GM10266 (cell line): ENCODE measurements around the gene GP2.

ENCODE experiments used
- DNase-seq: peaks from one replicate; pipeline ENCODE4 v3.0.0; 2012; ENCODE audit errors: extremely low spot score
- TF ChIP-seq, protein P1 (sequence below): IDR thresholded peaks from 2 replicates; pipeline ENCODE4 v1.5.1; 2012; ENCODE audit warnings: mild to moderate bottlenecking, low read depth; ENCODE audit not compliant: control insufficient read depth, insufficient read depth; ENCODE audit errors: missing control alignments

The GP2 gene

DNA sequence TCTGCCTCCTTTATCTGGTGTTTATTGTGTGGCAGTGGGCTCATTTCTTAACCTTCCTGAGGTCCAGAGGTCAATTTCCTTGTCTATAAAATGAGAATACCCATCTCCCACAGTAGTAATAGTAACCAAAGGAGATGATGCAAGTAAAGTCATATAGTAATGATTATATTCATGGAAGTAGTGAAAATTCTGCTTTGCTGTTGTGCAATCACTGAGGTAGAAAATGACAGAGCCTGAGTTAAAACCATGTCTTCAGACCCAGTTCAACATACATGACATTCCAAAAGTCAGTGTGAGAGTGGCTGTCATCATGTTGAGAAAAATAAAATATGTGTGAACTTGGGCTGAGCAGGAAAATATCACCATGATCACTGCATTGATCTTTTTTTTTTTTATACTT, 26.1 kb upstream of the GP2 start:
- TF ChIP-seq, protein P1, sequence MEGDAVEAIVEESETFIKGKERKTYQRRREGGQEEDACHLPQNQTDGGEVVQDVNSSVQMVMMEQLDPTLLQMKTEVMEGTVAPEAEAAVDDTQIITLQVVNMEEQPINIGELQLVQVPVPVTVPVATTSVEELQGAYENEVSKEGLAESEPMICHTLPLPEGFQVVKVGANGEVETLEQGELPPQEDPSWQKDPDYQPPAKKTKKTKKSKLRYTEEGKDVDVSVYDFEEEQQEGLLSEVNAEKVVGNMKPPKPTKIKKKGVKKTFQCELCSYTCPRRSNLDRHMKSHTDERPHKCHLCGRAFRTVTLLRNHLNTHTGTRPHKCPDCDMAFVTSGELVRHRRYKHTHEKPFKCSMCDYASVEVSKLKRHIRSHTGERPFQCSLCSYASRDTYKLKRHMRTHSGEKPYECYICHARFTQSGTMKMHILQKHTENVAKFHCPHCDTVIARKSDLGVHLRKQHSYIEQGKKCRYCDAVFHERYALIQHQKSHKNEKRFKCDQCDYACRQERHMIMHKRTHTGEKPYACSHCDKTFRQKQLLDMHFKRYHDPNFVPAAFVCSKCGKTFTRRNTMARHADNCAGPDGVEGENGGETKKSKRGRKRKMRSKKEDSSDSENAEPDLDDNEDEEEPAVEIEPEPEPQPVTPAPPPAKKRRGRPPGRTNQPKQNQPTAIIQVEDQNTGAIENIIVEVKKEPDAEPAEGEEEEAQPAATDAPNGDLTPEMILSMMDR, result no peak
- no peak for DNase-seq

DNA sequence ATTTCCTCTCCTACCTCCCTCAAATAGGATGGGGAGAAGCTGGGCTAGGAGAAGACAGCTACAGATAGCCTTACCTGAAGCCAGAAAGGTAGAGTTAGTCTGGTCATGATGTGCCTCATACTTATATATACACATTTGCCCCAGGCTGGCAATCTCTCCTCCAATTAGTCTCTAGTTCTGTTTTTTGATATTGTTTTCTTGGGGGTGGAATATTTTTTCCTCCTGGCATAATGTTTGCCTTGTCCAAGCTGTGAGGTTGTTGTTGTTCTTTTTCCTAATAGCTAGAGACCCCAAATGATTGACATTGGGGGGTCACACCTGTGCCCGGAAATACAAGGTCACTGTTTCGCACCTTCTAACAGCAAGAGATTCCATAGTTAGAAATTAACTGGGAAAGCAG, 25.3 kb upstream of the GP2 start, which contains the start of gene UMOD:
Gene UMOD, minus strand, starts transcription at position 101 of the 400 bp plus-strand sequence. CDS start 1,978 bp downstream, outside the sequence.
- TF ChIP-seq, protein P1, result no peak
- no peak for DNase-seq

DNA sequence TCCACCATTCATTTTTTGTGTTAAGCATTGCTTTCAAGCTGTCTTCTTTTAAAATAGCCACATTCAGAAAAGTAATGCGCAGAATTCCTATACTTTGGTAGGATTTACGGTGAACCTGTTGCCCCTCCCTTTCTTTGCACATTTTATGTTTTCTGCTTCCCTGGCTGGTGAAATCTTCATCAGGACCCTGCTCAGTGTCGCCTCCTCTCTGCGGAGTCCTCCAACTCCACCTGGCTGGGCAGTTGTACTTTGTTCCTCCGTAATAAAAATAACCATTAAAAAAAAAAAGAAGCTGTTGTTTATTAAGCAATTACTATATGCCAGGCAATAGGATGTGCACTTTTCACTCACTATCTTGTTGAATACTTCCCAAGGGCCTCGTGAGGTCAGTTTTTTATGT, 22.3 kb upstream of the GP2 start:
- TF ChIP-seq, protein P1, result no peak

DNA sequence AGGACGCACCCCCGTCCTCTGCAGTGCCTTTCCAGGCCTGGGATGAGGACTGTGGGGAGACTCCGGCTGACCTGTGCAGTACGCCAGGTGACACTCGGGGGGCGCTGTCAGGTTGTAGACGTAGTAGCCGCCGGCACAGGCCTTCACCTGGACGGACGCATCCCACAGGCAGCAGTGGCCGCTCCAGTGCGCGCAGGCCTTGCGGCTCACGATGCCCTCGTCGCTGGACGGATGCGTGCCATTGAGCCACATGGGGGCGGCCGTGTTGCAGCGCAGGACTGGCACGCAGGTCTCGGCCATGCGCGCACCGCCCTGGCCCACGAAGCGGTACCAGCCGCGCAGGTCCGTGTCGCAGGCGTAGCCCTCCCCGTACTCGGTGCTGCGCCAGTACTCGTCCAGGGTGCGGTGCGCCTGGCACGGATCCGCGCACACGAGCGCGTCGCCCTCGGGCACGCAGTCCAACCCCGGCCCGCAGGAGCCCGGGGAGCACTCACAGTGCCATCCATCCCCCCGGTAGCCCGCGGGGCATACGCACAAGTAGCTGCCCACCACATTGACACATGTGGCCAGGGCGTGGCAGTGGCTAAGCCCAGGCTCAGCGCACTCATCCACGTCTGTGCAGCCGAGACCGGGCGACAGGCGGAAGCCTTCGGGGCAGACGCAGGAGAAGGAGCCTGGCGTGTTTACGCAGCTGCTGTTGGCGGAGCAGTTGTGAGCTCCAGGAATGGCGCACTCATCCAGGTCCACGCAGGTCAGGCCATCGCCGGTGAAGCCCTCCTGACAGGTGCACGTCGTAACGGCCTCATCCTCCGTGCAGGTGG, 21.3 kb upstream of the GP2 start:
- TF ChIP-seq, protein P1, result no peak
- no peak for DNase-seq

More for the DNA sequence above, 22.3 kb upstream of the GP2 start:
- DNase-seq, result no peak

DNA sequence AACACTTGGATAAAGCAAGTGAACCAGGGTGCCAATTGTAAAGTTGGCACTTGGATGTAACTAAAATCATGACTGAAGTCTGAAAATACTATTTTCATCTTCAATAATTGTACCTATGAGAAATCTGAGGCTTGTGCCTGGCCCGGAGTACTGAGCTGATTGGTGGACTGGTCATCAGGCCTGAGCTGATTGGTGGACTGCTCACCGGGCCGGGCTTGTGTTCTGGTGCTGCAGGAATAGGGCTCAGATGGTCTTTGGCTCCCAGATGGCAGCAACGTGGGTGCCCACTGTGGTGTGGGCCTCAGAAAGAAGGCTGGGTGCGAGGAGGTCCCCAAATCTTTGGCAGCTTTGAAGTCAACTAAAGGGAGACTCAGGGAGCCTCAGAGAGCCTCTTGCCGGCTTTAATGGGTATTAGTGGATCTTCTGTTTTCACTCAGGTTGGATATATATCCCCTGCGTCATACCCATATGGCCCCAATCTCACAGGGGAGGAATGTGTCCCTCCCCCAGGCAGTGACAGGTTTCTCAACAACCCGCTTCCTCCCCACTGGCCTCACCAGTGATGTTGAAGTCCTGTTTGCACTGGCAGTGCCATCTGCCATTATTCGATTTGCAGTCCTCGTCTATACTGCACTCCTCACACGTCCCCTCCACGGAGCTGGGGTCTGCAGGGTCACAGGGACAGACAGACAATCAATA, 20.5 kb upstream of the GP2 start:
- TF ChIP-seq, protein P1, result no peak
- DNase-seq, result no peak

DNA sequence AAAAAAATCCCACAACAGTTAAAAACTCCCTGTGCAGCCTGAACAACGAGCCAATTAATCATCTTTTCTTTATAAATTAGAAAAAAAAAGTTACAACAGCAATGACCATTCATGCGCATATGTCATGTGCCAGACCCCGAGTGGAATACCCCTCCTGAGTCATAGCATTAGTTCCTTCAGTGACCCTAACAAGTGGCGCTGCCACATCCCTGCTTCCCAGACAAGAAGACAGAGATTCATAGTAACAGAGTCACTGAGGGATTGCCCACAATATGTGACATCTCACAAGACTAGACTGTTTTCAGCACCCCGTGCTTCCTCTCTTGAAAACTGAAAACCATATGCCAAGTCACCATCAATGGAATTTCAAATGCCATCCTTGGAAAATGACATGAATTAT, 17.3 kb upstream of the GP2 start:
- TF ChIP-seq, protein P1, result no peak
- no peak for DNase-seq

DNA sequence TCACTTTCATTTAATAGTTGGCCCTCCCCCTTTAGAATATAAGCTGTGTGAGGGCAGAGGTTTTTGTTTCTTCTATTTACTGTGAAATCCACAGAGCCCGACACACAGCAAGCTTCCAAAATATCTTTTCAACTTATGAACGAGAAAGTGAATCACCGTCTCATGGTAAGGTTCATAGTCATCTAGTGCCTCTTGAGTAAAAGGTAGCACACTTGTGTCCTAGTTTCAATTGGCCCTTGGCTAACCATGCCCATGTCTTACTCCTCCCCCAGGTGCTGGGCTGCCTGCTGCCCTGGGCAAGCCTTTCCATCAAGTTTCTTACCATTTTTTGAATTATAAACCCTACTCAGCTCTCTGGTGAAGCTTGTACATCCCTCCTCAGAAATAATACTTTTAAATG, 12.4 kb upstream of the GP2 start:
- TF ChIP-seq, protein P1, result no peak

More for the DNA sequence above, 12.4 kb upstream of the GP2 start:
- no peak for DNase-seq
